Natural killer cell treated with Interleukin-12 subunit alpha and Interleukin-12 subunit beta and Interleukin-15 and Interleukin-18, amount 100 ng/mL, for 72 hours (primary cell): ENCODE results near the gene C3orf20. TPM values are rescaled to one million over a fixed set of nuclear protein-coding genes. Genes with fewer than 3 reads are reported as not detected.
A peak's percentile ranks its signal among the peaks of the same experiment; 100 is the strongest.
"Not testable (repeated sequence)": the region's sequence is repeated elsewhere in the genome, so short reads cannot be mapped to it uniquely, and the experiment has no call there.

Experiments used
- ATAC-seq, 2 donors: fragments of 150-1000 bp; cut with Tn5 transposase in 1 of 2; sonication (Bioruptor Pico), chemical (Tn5 transposase) in 1 of 2; 2 replicates each; pipeline ENCODE4 v1.10.0; 2021
- DNase-seq: peaks from one replicate; pipeline ENCODE4 v3.0.0; 2022; ENCODE audit warnings: low spot score
- H3K27ac Mint-ChIP-seq, 2 donors: 1 replicate in 1 of 2; 2 replicates in 1 of 2; pipeline ENCODE4 v1.8.0; 2022; ENCODE audit warnings: mixed read lengths in 2 of 2, mild to moderate bottlenecking in 1 of 2, moderate library complexity in 1 of 2
- H3K27me3 Mint-ChIP-seq, 2 donors: 1 replicate in 1 of 2; 2 replicates in 1 of 2; pipeline ENCODE4 v1.8.0; 2022; ENCODE audit warnings: mixed read lengths in 2 of 2
- H3K36me3 Mint-ChIP-seq: one replicate; pipeline ENCODE4 v1.8.0; 2022; ENCODE audit warnings: mixed read lengths
- H3K4me1 Mint-ChIP-seq, 2 donors: 1 replicate in 1 of 2; 2 replicates in 1 of 2; pipeline ENCODE4 v1.8.0; 2022; ENCODE audit warnings: low read depth in 2 of 2, mixed read lengths in 2 of 2, mild to moderate bottlenecking in 1 of 2
- H3K4me3 Mint-ChIP-seq: one replicate; pipeline ENCODE4 v1.8.0; 2022; ENCODE audit warnings: mixed read lengths
- H3K9me3 Mint-ChIP-seq: 2 replicates; pipeline ENCODE4 v1.8.0; 2022; ENCODE audit warnings: mixed read lengths
- total RNA-seq, 2 donors: library from RNA; stranded (reverse); gene quantifications; one replicate each; pipeline ENCODE4 v1.2.3, GENCODE V29; 2022

The C3orf20 gene
- total RNA-seq, 2 donors from 2014 or later, result 0.93 TPM; not detected in 1

GRCh38 chr3:14725564-14726440, 50.9 kb downstream of the C3orf20 start:
- peaks cover 0 to 15% of the 10 kb centered on the region in 2 donors for H3K27me3 Mint-ChIP-seq
- DNase-seq, result no peak
- H3K4me3 Mint-ChIP-seq, result no peak overlapping the region
- no peaks in the 10 kb centered on the region for H3K36me3 Mint-ChIP-seq
- no peak for ATAC-seq
- no peaks in the 10 kb centered on the region for H3K9me3 Mint-ChIP-seq
- no peak overlapping the region for H3K27ac Mint-ChIP-seq
- no peaks in the 10 kb centered on the region for H3K4me1 Mint-ChIP-seq

- no peaks in the 10 kb centered on the region for H3K9me3 Mint-ChIP-seq
- no peak overlapping the region for H3K27ac Mint-ChIP-seq
- H3K36me3 Mint-ChIP-seq, result no peaks in the 10 kb centered on the region
- DNase-seq, result no peak
- ATAC-seq, result no peak
- H3K27me3 Mint-ChIP-seq, result peaks cover 0 to 15% of the 10 kb centered on the region in 2 donors
- H3K4me3 Mint-ChIP-seq, result no peak overlapping the region
- no peaks in the 10 kb centered on the region for H3K4me1 Mint-ChIP-seq
These were observed 51.5 kb downstream of the C3orf20 start for GRCh38 chr3:14726441-14726780.

GRCh38 chr3:14728113-14728512, 53.2 kb downstream of the C3orf20 start:
- H3K4me3 Mint-ChIP-seq, result no peak overlapping the region
- H3K4me1 Mint-ChIP-seq, result no peaks in the 10 kb centered on the region
- DNase-seq, result no peak
- no peaks in the 10 kb centered on the region for H3K9me3 Mint-ChIP-seq
- no peak for ATAC-seq
- H3K36me3 Mint-ChIP-seq, result no peaks in the 10 kb centered on the region
- no peak overlapping the region for H3K27ac Mint-ChIP-seq
- peaks cover 0 to 15% of the 10 kb centered on the region in 2 donors for H3K27me3 Mint-ChIP-seq

GRCh38 chr3:14730703-14731382, 55.9 kb downstream of the C3orf20 start:
- H3K9me3 Mint-ChIP-seq, result no peaks in the 10 kb centered on the region
- peaks cover 0 to 18% of the 10 kb centered on the region in 2 donors for H3K27me3 Mint-ChIP-seq
- no peaks in the 10 kb centered on the region for H3K36me3 Mint-ChIP-seq
- H3K4me1 Mint-ChIP-seq, result no peaks in the 10 kb centered on the region
- H3K27ac Mint-ChIP-seq, result no peak overlapping the region
- DNase-seq, result no peak
- ATAC-seq, result no peak
- no peak overlapping the region for H3K4me3 Mint-ChIP-seq

- no peaks in the 10 kb centered on the region for H3K36me3 Mint-ChIP-seq
- no peaks in the 10 kb centered on the region for H3K9me3 Mint-ChIP-seq
- H3K27ac Mint-ChIP-seq, result no peak overlapping the region
- no peak for ATAC-seq
- no peaks in the 10 kb centered on the region for H3K4me1 Mint-ChIP-seq
- H3K27me3 Mint-ChIP-seq, result peaks cover 16 to 34% of the 10 kb centered on the region in 2 donors
- no peak for DNase-seq
- no peak overlapping the region for H3K4me3 Mint-ChIP-seq
These were observed 66.0 kb downstream of the C3orf20 start for GRCh38 chr3:14740983-14741382.

GRCh38 chr3:14741510-14741909, 66.6 kb downstream of the C3orf20 start:
- no peak overlapping the region for H3K4me3 Mint-ChIP-seq
- no peaks in the 10 kb centered on the region for H3K4me1 Mint-ChIP-seq
- no peaks in the 10 kb centered on the region for H3K36me3 Mint-ChIP-seq
- no peak overlapping the region for H3K27ac Mint-ChIP-seq
- H3K9me3 Mint-ChIP-seq, result no peaks in the 10 kb centered on the region
- DNase-seq (no peak), ATAC-seq (no peak)
- H3K27me3 Mint-ChIP-seq, result peaks cover 16 to 34% of the 10 kb centered on the region in 2 donors

GRCh38 chr3:14744556-14744955, 69.6 kb downstream of the C3orf20 start:
- peaks cover 23 to 35% of the 10 kb centered on the region in 2 donors for H3K27me3 Mint-ChIP-seq

GRCh38 chr3:14750650-14751049, 75.7 kb downstream of the C3orf20 start:
- H3K9me3 Mint-ChIP-seq, result peaks cover 4% of the 10 kb centered on the region
- H3K27ac Mint-ChIP-seq, result no peak overlapping the region
- no peak for ATAC-seq
- H3K27me3 Mint-ChIP-seq, result peaks cover 24 to 36% of the 10 kb centered on the region in 2 donors
- no peak overlapping the region for H3K4me3 Mint-ChIP-seq
- H3K36me3 Mint-ChIP-seq, result peaks cover 10% of the 10 kb centered on the region
- H3K4me1 Mint-ChIP-seq, result no peaks in the 10 kb centered on the region
- no peak for DNase-seq

More at GRCh38 chr3:14744556-14744955, 69.6 kb downstream of the C3orf20 start:
- Mint-ChIP-seq H3K9me3 (no peaks in the 10 kb centered on the region), H3K36me3 (no peaks in the 10 kb centered on the region), H3K4me3 (no peak overlapping the region), H3K4me1 (no peaks in the 10 kb centered on the region), H3K27ac (no peak overlapping the region)
- ATAC-seq (no peak), DNase-seq (no peak)

- H3K36me3 Mint-ChIP-seq, result peaks cover 10% of the 10 kb centered on the region
- H3K27ac Mint-ChIP-seq, DNase-seq, H3K9me3 Mint-ChIP-seq, H3K4me1 Mint-ChIP-seq, H3K4me3 Mint-ChIP-seq, ATAC-seq: not testable (repeated sequence)
- H3K27me3 Mint-ChIP-seq, result peaks cover 18 to 44% of the 10 kb centered on the region in 2 donors
These were observed 78.0 kb downstream of the C3orf20 start for GRCh38 chr3:14752979-14753378.

- no peak overlapping the region for H3K4me3 Mint-ChIP-seq
- peaks cover 4 to 22% of the 10 kb centered on the region in 2 donors for H3K27me3 Mint-ChIP-seq
- no peaks in the 10 kb centered on the region for H3K9me3 Mint-ChIP-seq
- no peaks in the 10 kb centered on the region for H3K36me3 Mint-ChIP-seq
- H3K4me1 Mint-ChIP-seq, result peaks cover 0 to 3% of the 10 kb centered on the region in 2 donors
- ATAC-seq, result peak; percentile 25 to 28
- no peak overlapping the region for H3K27ac Mint-ChIP-seq
- DNase-seq, result no peak
These were observed 82.3 kb downstream of the C3orf20 start for GRCh38 chr3:14757153-14757700.

- Mint-ChIP-seq H3K4me1 (peaks cover 0 to 3% of the 10 kb centered on the region in 2 donors), H3K27ac (no peak overlapping the region), H3K4me3 (no peak overlapping the region), H3K27me3 (peaks cover 2 to 22% of the 10 kb centered on the region in 2 donors), H3K9me3 (no peaks in the 10 kb centered on the region), H3K36me3 (no peaks in the 10 kb centered on the region)
- no peak for ATAC-seq
- DNase-seq, result no peak
These were observed 83.4 kb downstream of the C3orf20 start for GRCh38 chr3:14758297-14758696.

- no peak overlapping the region for H3K4me3 Mint-ChIP-seq
- no peaks in the 10 kb centered on the region for H3K9me3 Mint-ChIP-seq
- no peak overlapping the region for H3K27ac Mint-ChIP-seq
- DNase-seq (no peak), ATAC-seq (no peak)
- H3K4me1 Mint-ChIP-seq, result peaks cover 0 to 3% of the 10 kb centered on the region in 2 donors
- no peaks in the 10 kb centered on the region for H3K36me3 Mint-ChIP-seq
- peaks cover 2 to 24% of the 10 kb centered on the region in 2 donors for H3K27me3 Mint-ChIP-seq
These were observed 84.0 kb downstream of the C3orf20 start for GRCh38 chr3:14758959-14759358.

- ATAC-seq (no peak), DNase-seq (no peak)
- Mint-ChIP-seq H3K27ac (no peak overlapping the region), H3K27me3 (peaks cover 0 to 17% of the 10 kb centered on the region in 2 donors), H3K4me1 (peaks cover 0 to 3% of the 10 kb centered on the region in 2 donors), H3K36me3 (no peaks in the 10 kb centered on the region), H3K4me3 (no peak overlapping the region), H3K9me3 (no peaks in the 10 kb centered on the region)
These were observed 85.2 kb downstream of the C3orf20 start for GRCh38 chr3:14760185-14760584.
